ENCODE results near the gene TTC16.

GRCh38 chr9:127667906-127668305, 48.0 kb upstream of the TTC16 start:
- TF ChIP-seq, protein P1, sequence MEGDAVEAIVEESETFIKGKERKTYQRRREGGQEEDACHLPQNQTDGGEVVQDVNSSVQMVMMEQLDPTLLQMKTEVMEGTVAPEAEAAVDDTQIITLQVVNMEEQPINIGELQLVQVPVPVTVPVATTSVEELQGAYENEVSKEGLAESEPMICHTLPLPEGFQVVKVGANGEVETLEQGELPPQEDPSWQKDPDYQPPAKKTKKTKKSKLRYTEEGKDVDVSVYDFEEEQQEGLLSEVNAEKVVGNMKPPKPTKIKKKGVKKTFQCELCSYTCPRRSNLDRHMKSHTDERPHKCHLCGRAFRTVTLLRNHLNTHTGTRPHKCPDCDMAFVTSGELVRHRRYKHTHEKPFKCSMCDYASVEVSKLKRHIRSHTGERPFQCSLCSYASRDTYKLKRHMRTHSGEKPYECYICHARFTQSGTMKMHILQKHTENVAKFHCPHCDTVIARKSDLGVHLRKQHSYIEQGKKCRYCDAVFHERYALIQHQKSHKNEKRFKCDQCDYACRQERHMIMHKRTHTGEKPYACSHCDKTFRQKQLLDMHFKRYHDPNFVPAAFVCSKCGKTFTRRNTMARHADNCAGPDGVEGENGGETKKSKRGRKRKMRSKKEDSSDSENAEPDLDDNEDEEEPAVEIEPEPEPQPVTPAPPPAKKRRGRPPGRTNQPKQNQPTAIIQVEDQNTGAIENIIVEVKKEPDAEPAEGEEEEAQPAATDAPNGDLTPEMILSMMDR (IDR thresholded peaks at IDR 0.05): no peak
- no peak for TF ChIP-seq POLR2AphosphoS5 (IDR thresholded peaks at IDR 0.05)
